ENCODE results near the gene KCNK18.
"Not testable (repeated sequence)": the region's sequence is repeated elsewhere in the genome, so short reads cannot be mapped to it uniquely, and the experiment has no call there.

Gene KCNK18

GRCh38 chr10:117174439-117175214 lies 22.7 kb upstream of the KCNK18 start:
- peak; percentile 16 for DNase-seq

- no peak for DNase-seq
Observed at GRCh38 chr10:117175215-117175900, 21.9 kb upstream of the KCNK18 start.

- peak; percentile 45 for DNase-seq
Observed at GRCh38 chr10:117175901-117176534, 21.3 kb upstream of the KCNK18 start.

- DNase-seq: no peak
Observed at GRCh38 chr10:117178190-117178589, 19.1 kb upstream of the KCNK18 start.

- no peak for DNase-seq
Observed at GRCh38 chr10:117184296-117184695, 13.0 kb upstream of the KCNK18 start.

- DNase-seq: no peak
Observed at GRCh38 chr10:117184821-117185220, 12.5 kb upstream of the KCNK18 start.

GRCh38 chr10:117185817-117186216 lies 11.5 kb upstream of the KCNK18 start:
- not testable (repeated sequence) for DNase-seq

GRCh38 chr10:117186832-117187615 lies 10.3 kb upstream of the KCNK18 start:
- DNase-seq: no peak

- no peak for DNase-seq
Observed at GRCh38 chr10:117188371-117188770, 8.9 kb upstream of the KCNK18 start.

- DNase-seq: no peak
Observed at GRCh38 chr10:117189557-117189956, 7.7 kb upstream of the KCNK18 start.

- no peak for DNase-seq
Observed at GRCh38 chr10:117198088-117198487, 799 bp downstream of the KCNK18 start.

- no peak for DNase-seq
Observed at GRCh38 chr10:117201826-117202225, 4.5 kb downstream of the KCNK18 start.

GRCh38 chr10:117204316-117204715 lies 7.0 kb downstream of the KCNK18 start:
- no peak for DNase-seq

GRCh38 chr10:117212176-117212575 lies 14.9 kb downstream of the KCNK18 start:
- DNase-seq: no peak

GRCh38 chr10:117214401-117214800 lies 17.1 kb downstream of the KCNK18 start:
- DNase-seq: no peak

GRCh38 chr10:117215079-117215478 lies 17.8 kb downstream of the KCNK18 start:
- no peak for DNase-seq

- no peak for DNase-seq
Observed at GRCh38 chr10:117216028-117216427, 18.7 kb downstream of the KCNK18 start.

- DNase-seq: peak; percentile 48
Observed at GRCh38 chr10:117216611-117217195, 19.4 kb downstream of the KCNK18 start.

GRCh38 chr10:117217196-117217761 lies 20.0 kb downstream of the KCNK18 start:
- DNase-seq: no peak

- peak; percentile 26 for DNase-seq
Observed at GRCh38 chr10:117218654-117219053, 21.4 kb downstream of the KCNK18 start.

GRCh38 chr10:117221156-117221711 lies 23.9 kb downstream of the KCNK18 start:
- no peak for DNase-seq

GRCh38 chr10:117222552-117222951 lies 25.3 kb downstream of the KCNK18 start:
- no peak for DNase-seq

Data from NCI-H2171 (cell line).